Esophagus squamous epithelium (tissue), 4 donors: ENCODE data around the gene ARGFX.

ENCODE experiments used
- POLR2A ChIP-seq, 4 donors: fragments of 450-650 bp; IDR thresholded peaks; one replicate each; pipeline ENCODE4 v1.6.1; 2017; ENCODE audit warnings: antibody characterized with exemption in 4 of 4, mild to moderate bottlenecking in 4 of 4, moderate library complexity in 3 of 4
- TF ChIP-seq, protein P1 (sequence below), 6 experiments: fragments of 450-650 bp in 4 of 6; fragments of 200-600 bp in 2 of 6; sonication (generic) in 2 of 6; IDR thresholded peaks; one replicate each; pipeline ENCODE4 v1.5.1; 2016 to 2019; ENCODE audit warnings: antibody characterized with exemption in 6 of 6, mild to moderate bottlenecking in 4 of 6, moderate library complexity in 4 of 6

DNA sequence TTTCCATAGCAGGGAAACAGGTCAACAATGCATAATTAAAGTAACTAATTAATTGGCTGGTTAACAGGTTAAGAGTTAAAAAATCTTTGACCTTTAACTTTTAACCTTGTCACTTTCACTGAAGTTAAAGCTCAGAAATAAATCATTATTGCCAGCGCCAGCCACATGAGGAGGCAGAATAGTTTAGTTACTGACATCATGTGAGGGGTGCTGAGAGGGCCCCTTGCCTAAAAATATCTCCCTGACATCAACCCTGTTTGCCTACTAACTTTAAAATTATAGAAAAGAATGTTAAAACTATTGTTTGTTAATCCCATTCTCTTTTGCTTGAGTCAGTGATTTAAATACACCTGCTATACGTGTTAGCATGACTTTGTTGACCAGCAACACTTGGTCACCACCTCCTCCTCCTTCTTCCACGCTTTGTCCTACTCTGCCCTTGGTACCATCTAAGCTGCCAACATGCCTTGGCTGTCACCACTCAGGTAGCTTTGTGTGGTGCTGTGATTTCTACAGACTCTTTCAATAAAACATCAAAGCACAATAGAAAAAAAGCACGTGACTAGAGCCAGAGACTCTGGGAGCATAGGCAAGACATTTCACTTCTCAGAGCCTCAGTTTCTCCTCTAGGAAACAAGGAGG is 28.1 kb downstream of the ARGFX start:
- TF ChIP-seq, protein P1, sequence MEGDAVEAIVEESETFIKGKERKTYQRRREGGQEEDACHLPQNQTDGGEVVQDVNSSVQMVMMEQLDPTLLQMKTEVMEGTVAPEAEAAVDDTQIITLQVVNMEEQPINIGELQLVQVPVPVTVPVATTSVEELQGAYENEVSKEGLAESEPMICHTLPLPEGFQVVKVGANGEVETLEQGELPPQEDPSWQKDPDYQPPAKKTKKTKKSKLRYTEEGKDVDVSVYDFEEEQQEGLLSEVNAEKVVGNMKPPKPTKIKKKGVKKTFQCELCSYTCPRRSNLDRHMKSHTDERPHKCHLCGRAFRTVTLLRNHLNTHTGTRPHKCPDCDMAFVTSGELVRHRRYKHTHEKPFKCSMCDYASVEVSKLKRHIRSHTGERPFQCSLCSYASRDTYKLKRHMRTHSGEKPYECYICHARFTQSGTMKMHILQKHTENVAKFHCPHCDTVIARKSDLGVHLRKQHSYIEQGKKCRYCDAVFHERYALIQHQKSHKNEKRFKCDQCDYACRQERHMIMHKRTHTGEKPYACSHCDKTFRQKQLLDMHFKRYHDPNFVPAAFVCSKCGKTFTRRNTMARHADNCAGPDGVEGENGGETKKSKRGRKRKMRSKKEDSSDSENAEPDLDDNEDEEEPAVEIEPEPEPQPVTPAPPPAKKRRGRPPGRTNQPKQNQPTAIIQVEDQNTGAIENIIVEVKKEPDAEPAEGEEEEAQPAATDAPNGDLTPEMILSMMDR (IDR thresholded peaks at IDR 0.05), result no peak
- no peak for TF ChIP-seq POLR2A (IDR thresholded peaks at IDR 0.05)
